Stimulated activated CD4-positive, alpha-beta T cell treated with anti-CD3 and anti-CD28 coated beads, Interleukin-12 subunit alpha, Interleukin-12 subunit beta, amount 100 ng/mL, for 48 hours (primary cell): ENCODE measurements around the gene NET1.
"Not testable (repeated sequence)": the region's sequence is repeated elsewhere in the genome, so short reads cannot be mapped to it uniquely, and the experiment has no call there.

Experiments
- DNase-seq, 3 donors: peaks; one replicate each; pipeline ENCODE4 v3.0.0-alpha.2; 2020; ENCODE audit warnings: low read depth in 2 of 3, low spot score in 1 of 3

Gene NET1

GRCh38 chr10:5396556-5397300 lies 15.6 kb upstream of the NET1 start:
- no peak for DNase-seq

- DNase-seq: no peak
These were observed 13.0 kb upstream of the NET1 start for GRCh38 chr10:5399332-5399731.

- no peak for DNase-seq
These were observed 11.7 kb upstream of the NET1 start for GRCh38 chr10:5400468-5401240.

- DNase-seq: no peak
These were observed 9.6 kb upstream of the NET1 start for GRCh38 chr10:5402798-5403197.

- DNase-seq: no peak
These were observed 7.9 kb upstream of the NET1 start, which contains the start of gene TUBAL3 for GRCh38 chr10:5404208-5405041. Gene TUBAL3, minus strand, starts transcription at chr10:5404828. Its CDS starts 36 bp downstream, at chr10:5404792.

- no peak for DNase-seq
These were observed 5.4 kb upstream of the NET1 start for GRCh38 chr10:5406918-5407317.

GRCh38 chr10:5410787-5411186 lies 1.6 kb upstream of the NET1 start:
- not testable (repeated sequence) for DNase-seq

GRCh38 chr10:5411941-5412276 lies 448 bp upstream of the NET1 start:
- DNase-seq: no peak

- DNase-seq: no peak
These were observed 918 bp downstream of the NET1 start for GRCh38 chr10:5413012-5413938.

GRCh38 chr10:5416981-5417380 lies 4.6 kb downstream of the NET1 start:
- DNase-seq: no peak

GRCh38 chr10:5418584-5418983 lies 6.2 kb downstream of the NET1 start:
- DNase-seq: no peak

GRCh38 chr10:5419466-5420094 lies 7.2 kb downstream of the NET1 start:
- no peak for DNase-seq

- no peak for DNase-seq
These were observed 11.4 kb downstream of the NET1 start for GRCh38 chr10:5423771-5424170.

- no peak for DNase-seq
These were observed 12.4 kb downstream of the NET1 start for GRCh38 chr10:5424751-5425150.

GRCh38 chr10:5428133-5428532 lies 15.8 kb downstream of the NET1 start:
- DNase-seq: no peak

GRCh38 chr10:5433182-5433581 lies 20.8 kb downstream of the NET1 start:
- no peak for DNase-seq

- peak in 1 of 3 donors; percentile 33 for DNase-seq
These were observed 21.8 kb downstream of the NET1 start for GRCh38 chr10:5434017-5434753.

GRCh38 chr10:5435328-5435727 lies 23.0 kb downstream of the NET1 start:
- DNase-seq: no peak

GRCh38 chr10:5440206-5440605 lies 27.8 kb downstream of the NET1 start:
- DNase-seq: no peak
